ENCODE measurements around the gene ADAM17. TPM values are rescaled to one million over a fixed set of nuclear protein-coding genes. Genes with fewer than 3 reads are reported as not detected.

ADAM17 gene
- 24.6 to 42.6 TPM (median 32.2 TPM) in 5 replicates for total RNA-seq (2022; extraction: Qiagen RNA extraction)

DNA sequence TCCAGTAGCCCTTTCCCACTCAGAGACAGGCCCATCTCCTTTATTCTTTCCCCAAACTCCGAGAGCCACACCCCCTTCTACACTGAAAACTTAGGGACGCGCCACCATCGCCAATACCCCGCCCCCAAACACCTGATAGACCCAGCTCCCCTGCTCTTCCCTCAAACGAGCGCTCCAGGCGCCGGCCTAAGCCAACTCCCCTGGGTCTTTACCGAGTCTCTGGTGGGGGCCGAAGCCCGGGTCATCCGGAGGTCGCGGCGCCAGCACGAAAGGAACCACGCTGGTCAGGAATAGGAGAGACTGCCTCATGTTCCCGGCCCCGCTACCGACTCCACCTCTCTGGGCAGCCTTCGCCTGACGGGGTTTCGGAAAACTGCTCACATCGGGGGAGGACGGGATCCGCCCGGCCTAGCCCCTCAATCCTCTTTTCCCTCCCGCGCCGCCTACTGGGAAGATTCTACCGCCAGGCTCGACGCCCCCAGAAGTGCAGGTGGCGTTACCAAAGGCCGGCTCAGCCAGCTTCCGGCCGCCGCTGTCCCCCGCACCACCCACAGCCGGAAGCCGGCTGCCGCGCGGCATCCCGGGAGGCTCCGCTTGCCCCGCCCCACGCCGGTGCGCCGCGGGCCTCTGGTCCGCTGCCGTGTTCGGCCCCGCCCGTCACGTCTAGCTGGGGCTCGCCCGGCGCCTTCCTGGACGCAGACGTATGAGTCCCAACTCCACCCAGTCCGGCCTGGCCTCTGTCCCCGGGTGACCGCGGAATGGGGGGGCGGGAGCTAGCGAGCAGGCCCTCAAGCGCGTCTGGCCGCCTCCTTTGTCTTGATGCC, at the start of gene ADAM17:
TSS of gene ADAM17 (minus strand) at position 534 of the 824 bp plus-strand sequence. CDS start at position 309, 225 bp downstream.

DNA sequence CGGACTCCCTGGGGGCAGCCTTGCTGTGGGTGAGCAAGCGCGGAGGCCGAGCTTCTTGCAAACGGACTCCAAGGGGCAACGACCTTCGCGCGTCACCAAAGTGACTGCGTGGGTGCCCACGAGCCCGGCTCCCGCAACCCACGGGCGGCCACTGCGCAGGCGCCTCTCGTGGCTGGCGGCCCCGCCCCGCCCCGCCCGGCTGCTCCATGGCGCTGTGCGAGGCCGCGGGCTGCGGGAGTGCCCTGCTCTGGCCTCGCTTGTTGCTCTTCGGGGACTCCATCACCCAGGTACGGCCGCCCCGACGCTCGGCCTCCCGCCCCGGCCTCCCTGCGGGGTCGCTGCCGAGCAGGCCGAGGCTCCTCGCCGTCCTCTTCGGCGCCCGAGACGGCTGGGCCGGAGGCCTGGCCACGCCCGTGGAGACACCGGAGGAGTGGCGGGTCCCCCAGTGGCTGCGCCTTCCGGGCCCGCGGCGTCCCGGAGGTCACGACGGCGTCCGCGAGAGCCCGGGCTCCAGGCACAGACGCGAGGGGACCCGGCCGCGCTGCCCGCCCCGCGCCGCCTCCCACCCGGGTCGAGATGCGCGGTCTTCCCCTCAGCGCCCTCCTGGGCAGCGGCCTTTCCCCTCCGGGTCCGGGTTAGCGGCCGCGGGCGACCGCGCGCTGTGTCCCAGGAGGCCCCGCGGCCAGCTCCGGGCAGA, 81.1 kb downstream of the ADAM17 start, which contains the start of gene IAH1:
TSS of gene IAH1 (plus strand) at position 191 of the 697 bp plus-strand sequence. CDS start at position 207, 16 bp downstream.

Other genes starting within 250 kb of the ADAM17 start
- 157 to 190 TPM (median 178 TPM) in 5 replicates for gene ITGB1BP1, start 132.3 kb downstream of the ADAM17 start, total RNA-seq (2022; extraction: Qiagen RNA extraction)
- 46.6 to 61.4 TPM (median 51.5 TPM) in 5 replicates for gene CPSF3, start 132.2 kb downstream of the ADAM17 start, total RNA-seq (2022; extraction: Qiagen RNA extraction)
- 80.0 to 114 TPM (median 104 TPM) in 5 replicates for gene IAH1, start 81.3 kb downstream of the ADAM17 start, total RNA-seq (2022; extraction: Qiagen RNA extraction)
- gene YWHAQ, start 75.2 kb upstream of the ADAM17 start, total RNA-seq (2022; extraction: Qiagen RNA extraction), result 997 to 1,116 TPM (median 1,085 TPM) in 5 replicates

Measured in A549 treated with Hydrocortisone at 1 μM for 4 hours (cell line).